ENCODE results near the gene CALML6.

Gene CALML6

GRCh38 chr1:1946540-1946939 lies 31.5 kb downstream of the CALML6 start:
- DNase-seq, result no peak

GRCh38 chr1:1947493-1947892 lies 32.4 kb downstream of the CALML6 start:
- no peak for DNase-seq

- DNase-seq, result no peak
Observed at GRCh38 chr1:1948783-1949182, 33.7 kb downstream of the CALML6 start.

GRCh38 chr1:1950940-1951339 lies 35.9 kb downstream of the CALML6 start:
- DNase-seq, result no peak

GRCh38 chr1:1954015-1954414 lies 39.0 kb downstream of the CALML6 start:
- no peak for DNase-seq

- DNase-seq, result no peak
Observed at GRCh38 chr1:1954831-1955441, 39.9 kb downstream of the CALML6 start.

- no peak for DNase-seq
Observed at GRCh38 chr1:1955621-1956094, 40.6 kb downstream of the CALML6 start.

GRCh38 chr1:1956101-1956500 lies 41.0 kb downstream of the CALML6 start:
- no peak for DNase-seq

GRCh38 chr1:1956586-1957532 lies 41.8 kb downstream of the CALML6 start:
- no peak for DNase-seq

GRCh38 chr1:1957533-1957961 lies 42.5 kb downstream of the CALML6 start:
- no peak for DNase-seq

GRCh38 chr1:1958071-1958541 lies 43.0 kb downstream of the CALML6 start:
- no peak for DNase-seq

GRCh38 chr1:1959459-1959839 lies 44.4 kb downstream of the CALML6 start:
- DNase-seq, result no peak

GRCh38 chr1:1959840-1960479 lies 44.9 kb downstream of the CALML6 start:
- peak; percentile 18 to 49 for DNase-seq

GRCh38 chr1:1960480-1961196 lies 45.6 kb downstream of the CALML6 start:
- DNase-seq, result no peak

GRCh38 chr1:1962752-1963151 lies 47.7 kb downstream of the CALML6 start:
- DNase-seq, result no peak

GRCh38 chr1:1963570-1963969 lies 48.5 kb downstream of the CALML6 start:
- DNase-seq, result no peak

- DNase-seq, result no peak
Observed at GRCh38 chr1:1964811-1965210, 49.8 kb downstream of the CALML6 start.

GRCh38 chr1:1965546-1965945 lies 50.5 kb downstream of the CALML6 start:
- DNase-seq, result no peak

GRCh38 chr1:1966071-1966740 lies 51.1 kb downstream of the CALML6 start:
- DNase-seq, result no peak
